ENCODE measurements around the gene TCFL5.
A peak's percentile ranks its signal among the peaks of the same experiment; 100 is the strongest.

Gene TCFL5

DNA sequence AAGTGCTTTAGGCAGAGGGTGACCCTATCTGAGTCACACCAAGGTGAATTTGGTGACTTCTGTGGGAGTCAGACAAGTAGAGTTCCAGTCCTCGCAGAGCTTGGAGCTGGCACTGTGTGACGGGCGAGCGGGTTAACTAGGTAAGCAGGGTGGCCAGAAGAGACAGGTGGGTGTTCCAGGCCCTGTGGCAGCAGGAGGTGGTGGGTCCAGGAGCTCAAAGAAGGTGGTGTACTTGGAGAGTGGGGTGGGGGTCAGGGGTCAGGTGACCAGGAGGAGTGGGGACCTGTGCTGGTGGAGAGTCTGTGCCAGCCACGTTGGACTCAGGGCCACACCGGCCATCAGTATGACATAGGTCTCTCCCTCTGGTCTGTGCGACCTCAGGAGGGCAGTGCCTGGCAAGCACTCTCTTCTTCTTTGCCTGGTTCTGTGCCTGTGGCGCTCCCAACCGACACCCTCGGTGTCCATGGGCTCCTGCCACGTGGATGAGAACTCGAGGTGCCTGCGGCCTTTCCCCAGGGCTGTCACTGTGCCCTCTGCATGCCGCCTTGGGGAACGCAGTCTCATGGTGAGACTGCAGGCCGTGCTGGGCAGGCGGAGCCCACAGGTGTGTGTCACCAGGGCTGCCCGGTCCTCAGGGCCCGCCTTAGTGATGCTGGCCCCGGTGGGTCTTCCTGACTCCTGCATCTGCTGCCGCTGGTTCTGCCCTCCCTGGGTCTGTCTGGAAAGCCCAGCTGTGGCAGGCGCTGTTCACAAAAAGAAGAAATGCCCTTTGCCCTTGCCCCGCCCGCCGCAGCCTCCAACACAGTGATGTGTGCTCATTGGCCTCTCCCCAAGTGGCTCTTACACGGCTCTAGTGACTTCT, 63.7 kb downstream of the TCFL5 start:
- no peak for DNase-seq (ENCODE audit: low read depth, low spot score)

DNA sequence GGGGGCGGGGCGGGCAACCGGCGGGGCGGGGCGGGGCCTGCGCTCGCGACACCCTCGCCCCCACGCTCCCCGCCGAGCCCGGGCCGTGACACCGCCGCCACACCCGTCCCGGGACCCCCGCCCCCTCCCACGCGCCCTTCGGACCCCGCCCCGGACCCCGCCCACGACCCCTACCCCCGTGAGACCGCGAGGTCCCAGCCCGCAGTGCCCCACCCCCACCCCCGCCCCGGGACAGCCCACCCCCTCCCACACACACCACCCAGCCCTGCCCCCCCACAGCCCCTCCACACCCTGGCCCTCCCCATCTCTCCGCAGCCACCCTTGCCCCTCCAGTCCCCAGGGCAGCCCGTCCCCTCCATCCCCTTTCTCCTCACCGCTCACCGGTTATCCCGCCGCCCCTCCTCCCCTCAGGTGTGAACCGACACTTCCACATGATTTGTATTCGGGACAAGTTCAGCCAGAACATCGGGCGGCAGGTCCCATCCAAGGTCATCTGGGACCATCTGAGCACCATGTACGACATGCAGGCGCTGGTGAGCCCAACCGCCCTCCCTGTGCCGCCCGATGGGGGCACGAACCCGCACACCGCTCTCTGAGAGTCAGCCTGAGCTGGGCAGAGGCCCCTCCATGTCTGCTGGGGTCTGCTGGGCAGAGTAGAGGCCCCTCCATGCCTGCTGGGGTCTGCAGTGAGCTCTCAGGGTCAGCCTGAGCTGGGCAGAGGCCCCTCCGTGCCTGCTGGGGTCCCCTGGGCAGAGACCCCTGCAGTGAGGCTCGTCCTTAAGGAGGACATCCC, 64.7 kb downstream of the TCFL5 start:
- no peak for DNase-seq (ENCODE audit: low read depth, low spot score)

DNA sequence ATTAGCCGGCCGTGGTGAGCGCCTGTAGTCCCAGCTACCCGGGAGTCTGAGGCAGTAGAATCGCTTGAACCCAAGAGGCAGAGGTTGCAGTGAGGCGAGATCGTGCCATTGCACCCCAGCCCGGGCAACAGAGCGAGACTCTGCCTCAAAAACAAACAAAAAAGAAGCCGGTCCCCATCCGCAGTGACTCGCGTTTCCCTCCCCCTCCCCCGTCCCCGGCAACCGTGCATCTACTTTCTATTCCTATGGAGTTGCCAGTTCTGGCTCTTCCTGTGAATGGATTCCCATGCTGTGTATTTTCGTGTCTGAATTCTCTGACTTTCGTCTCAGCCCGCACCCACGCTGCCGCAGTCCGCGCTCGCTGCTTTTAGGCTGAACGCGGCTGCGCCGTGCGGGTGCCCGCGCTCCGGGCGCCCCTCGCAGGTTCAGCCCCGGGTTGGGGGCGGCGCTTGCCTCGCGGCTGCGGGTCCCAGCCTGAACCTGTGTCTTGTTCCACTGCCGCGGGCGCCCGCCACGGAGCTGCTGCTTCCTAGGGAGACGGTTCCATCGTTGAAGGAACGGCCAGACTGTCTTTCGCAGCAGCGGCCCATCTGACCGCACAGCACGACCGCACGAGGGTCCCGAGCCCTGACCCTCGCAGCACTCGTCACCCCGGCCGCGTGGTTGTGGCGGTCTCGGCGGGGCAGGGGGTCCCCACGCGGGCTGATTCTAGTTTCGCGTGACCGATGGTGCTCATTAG, 66.4 kb downstream of the TCFL5 start:
- no peak for DNase-seq (ENCODE audit: low read depth, low spot score)

DNA sequence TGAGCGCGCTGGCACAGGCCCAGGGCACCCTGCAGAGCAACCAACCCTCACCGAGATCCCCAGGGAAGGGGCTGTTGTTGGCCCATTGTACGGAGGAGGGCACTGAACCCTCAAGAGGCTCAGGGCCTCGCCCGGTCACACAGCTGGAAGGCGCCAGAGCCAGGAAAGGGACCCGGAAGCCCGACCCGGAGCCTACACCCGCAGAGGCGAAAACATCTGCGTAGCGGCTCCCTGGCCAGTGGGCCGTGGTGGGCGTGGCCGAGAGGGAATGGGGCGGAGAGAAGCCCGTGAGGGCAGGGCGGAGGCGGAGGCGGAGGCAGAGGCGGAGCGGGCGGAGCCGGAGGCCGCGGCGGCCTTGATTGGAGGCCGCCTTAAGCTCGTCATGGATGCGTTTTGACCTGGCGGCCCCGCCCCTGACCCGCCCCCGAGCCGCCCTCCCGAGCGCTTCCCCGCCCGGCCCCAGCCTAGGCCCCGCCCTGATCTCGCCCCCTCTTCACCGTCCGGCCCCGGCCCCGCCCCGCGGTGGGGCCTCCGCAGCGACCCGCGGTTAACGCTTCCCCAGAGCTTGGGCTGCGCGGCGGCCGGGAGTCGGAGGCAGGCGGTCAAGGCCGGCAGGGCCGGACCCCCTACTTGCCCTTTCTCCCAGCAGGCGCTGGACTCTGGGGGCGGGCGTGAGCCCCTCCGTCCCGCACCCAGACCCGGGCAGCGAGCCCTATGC, 67.5 kb downstream of the TCFL5 start:
- DNase-seq (ENCODE audit: low read depth, low spot score) = peak; percentile 83

DNA sequence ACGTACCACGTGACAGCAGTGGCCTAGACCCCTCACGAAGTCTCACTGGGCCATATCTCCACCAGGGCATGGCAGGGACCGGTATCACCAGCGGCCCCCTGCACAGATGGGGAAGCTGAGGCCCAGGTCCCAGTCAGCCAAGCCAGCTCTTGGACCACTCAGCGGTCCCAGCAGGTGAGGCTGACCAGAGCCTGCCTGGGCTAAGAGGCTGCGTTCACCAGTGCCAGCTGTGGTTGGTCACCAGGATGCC, 67.9 kb downstream of the TCFL5 start:
- no peak for DNase-seq (ENCODE audit: low read depth, low spot score)

DNA sequence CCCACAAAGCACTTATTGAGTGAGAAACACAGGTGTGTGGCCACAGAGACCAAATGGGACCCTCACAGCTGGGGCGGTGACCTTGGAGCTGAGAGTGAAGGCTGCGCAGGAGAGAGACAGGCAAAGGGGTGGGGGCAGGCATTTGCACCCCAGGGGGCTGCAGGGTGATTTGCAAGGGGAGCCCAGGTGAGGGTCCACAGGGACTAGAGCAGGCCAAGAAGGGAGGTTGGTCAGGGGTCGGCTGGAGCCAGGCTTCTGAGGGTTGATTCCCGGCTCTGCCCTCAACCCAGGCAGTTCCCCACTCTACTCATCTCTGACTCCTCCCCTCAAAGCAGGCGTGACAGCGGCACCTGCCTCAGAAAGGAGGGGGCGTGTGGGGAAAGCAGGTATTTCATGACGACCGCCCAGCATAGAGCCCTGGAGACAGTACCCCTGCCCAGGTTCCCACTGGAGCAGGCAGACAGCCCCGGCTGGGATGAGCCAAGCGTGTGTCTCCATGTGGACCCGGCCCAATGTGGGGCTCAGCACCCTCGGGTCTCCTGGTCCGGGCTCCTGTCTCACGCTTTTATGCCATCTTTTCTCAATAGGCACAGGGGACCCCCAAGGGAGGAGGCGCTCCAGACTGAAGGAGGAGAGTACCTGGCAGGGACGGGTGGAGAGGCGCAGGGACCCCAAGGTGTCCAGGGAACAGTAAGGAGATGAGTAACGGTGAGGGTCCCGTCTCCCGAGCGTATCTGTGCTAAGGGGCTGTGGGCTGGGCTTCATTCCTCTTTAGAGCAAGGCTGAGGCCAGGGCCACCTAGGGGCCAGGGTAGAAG, 68.5 kb downstream of the TCFL5 start:
- DNase-seq (ENCODE audit: low read depth, low spot score) = no peak

DNA sequence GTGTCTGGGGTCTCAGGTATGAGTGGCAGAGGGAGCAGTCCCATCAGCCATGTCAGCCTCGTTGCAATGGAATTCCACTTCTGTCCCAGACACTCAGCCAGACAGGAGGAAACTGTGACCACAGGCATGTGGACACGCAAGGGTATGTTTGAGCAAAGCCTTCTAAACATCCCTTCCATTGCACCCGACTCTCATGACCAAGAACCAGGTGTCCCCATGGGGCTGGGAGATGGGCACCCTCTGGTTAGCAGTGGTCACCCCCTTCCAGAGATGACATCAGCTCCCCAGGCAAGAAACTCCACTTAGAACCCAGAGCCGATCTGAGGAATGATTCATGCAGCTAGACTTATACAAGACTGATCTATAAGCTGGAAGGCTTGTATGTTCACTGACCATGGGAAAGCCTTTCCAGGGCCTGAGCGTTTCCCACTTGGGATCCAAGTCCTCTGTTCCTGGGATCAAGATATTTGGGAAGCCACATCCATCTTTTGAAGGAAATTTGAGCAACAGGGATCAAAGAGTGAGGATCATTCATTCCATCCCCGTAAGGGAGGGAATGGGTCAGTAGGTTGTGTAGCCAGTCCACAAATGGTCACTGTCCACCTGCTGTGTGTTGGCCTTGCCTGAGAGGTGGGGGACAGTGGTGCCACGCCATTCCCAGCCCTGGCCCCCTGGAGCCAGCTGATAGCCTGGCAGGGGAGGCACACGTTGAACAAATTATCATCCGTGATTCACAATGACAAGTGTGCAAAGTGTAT, 69.3 kb downstream of the TCFL5 start:
- no peak for DNase-seq (ENCODE audit: low read depth, low spot score)

DNA sequence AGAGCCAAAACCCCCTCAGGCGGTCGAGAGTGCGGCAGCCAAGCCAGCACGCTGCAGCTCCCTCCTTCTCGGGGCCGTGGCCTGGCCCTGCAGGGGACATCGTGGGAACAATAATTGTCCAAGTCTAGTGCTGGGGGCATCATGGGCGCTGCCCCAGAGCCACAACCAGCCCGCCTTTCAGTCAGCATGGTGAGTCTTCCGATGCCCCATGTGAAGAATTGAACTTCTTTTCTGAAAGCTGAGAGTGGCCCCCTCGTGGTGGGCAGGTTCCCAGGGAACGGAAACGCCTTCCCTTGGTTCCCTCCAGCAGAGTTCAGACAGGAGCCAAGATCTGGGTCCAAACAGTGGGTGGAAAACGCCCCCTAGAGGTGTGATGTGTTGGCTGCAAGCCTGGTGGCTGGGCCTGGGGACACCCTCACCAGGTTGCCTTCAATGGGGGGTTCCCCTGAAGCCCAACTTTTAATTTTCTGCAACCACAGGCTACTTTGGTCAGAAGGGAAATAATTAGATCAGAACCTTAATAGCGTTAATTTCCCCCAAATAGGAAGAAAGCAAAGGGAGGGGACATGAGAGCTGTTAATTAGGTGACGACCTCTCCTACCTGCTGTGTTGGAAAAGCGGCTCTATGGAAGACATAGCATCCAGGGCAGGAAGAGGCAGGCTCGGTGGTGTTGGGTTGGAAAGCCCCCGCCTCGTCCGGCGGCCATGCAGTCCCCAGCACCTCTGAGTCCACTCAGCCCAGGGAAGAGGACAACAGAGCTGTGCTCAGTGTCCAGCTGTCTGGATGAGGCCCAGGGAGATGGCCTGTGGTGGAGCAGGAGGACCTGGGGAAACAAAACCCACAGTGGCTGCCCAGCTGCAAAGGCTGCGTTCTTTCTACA, 70.1 kb downstream of the TCFL5 start:
- peak; percentile 64 for DNase-seq (ENCODE audit: low read depth, low spot score)

Measured in brain pericyte (primary cell).